Left forelimb (tissue), 1 donor: ENCODE data around the gene PID1.

Experiments used
- DNase-seq: peaks from one replicate; pipeline ENCODE4 v3.0.0-alpha.2; 2018; ENCODE audit warnings: low spot score

PID1 gene

DNA sequence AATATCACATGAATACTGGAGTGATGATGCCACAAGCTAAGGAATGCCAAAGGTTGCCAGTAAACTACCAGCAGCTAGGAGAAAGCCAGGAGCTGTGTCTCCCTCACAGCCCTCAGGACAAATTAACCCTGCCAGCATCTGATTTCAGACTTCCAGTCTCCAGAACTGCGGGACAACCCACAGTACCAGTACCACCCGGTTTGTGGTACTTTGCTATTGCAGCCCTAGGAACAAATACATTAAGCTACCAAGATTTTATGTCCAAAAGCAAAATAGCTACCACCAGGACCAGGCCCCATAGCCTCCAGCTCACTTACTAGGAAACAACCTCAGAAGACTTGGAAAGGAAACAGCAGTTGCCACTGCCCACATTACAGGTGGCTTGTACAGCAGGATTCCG, 10.0 kb downstream of the PID1 start:
- no peak for DNase-seq

DNA sequence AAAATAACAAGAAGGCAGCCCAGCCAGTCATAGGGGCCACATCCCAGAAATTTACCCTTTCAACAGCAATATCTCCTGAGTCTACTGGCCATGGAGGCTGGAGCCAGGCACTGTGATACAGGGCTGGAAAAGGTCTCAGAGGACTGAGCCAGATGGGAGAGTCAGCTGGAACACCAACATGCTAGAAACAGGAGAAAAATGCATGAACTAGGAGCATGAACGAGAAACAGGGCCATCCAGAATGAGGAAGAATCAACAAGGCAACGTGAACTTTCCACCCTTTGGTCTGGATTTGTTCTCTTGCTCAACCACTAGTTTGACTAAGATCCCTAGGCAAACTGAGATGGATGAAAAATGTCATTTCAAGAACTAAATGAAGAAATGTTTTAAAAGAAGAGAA, 13.1 kb downstream of the PID1 start:
- no peak for DNase-seq

DNA sequence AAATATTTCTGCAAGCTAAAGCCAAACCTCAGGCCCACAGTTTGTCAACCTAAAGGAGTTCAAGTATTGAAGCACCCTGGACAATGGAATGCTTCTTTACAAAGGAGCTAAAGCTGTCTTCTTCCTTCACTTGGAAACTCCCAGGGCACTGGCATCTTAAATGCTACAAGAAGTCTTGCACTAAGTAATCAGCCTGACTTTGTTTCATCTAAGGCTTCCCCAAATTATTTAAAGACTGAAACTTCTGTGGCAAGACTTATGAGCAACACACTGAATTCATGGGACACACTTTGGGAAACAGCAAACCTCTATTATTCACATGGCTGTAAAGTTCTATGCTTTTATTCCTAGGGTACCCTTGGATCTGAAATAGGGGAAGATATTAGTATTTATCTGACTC, 14.7 kb downstream of the PID1 start:
- no peak for DNase-seq

DNA sequence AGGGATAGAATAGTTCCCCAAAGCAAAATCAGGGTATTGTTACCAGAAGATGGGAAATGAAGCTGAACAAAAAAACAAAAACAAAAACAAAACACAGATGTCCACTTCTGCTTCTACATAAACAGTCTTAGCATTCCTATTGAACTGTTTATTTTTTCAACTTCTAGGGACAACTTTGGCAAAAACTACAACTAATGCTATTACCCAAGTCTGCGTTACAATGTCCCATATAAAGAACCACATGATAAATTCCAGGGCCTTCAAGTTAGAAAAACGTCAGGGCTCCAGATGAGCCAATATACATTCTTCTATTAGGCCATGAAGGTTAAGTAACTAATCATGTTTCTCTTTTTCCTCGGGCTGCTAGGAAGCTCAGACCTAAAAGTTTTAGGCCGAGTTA, 16.9 kb downstream of the PID1 start:
- DNase-seq = no peak

DNA sequence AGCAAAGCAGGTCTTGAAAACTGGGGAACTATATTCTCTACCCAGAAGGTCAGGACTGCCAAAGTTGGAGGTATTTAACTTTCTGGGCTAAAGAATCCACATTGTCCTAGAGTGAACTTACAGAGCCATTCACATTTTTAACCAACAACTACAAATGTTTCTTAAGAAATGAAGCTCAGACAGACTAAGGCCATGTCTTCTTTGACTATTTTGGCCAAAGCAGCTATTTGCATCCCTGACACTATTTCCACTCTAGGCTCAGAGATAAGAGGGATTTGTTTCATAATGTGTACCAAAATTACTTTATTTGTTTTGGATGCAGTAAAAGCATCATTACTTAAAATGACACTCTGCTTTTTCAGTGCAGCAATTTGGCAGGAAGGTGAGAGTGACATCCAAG, 18.1 kb downstream of the PID1 start:
- DNase-seq = no peak

DNA sequence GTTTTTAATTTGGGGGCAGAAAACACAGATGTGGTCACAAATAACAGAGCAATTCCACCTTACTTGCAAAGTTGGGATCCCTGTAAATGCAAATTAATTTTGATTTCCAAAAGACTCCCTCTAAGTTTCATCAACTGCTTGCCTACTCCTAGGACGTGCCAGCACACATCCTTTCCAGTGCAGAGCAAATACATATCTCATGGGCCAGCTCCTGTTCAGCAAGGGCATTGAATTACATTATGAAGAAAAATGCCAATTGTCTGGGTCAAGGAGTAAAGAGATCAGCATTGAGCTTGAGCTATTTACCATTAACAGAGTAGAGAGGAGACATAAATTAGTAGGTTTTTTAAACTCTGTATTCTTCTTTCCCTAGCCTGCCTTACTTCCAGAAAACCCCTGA, 18.8 kb downstream of the PID1 start:
- no peak for DNase-seq

DNA sequence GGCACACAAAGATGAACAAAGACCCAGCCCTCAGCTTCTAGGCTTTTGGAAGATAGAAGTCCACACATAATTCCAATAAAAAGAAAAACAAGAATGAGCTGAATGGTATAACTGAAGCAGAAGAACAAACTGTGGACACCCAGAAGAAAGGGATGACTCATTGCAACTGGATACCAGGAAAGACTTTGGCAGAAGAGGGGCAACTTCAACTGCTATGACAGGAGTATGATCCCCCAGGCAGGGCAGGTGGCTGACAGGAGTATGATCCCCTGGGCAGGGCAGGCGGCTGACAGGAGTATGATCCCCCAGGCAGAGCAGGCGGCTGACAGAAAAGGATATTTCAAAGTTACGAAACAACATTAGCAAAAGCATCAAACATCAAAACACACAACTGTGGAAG, 21.6 kb downstream of the PID1 start:
- DNase-seq = no peak

DNA sequence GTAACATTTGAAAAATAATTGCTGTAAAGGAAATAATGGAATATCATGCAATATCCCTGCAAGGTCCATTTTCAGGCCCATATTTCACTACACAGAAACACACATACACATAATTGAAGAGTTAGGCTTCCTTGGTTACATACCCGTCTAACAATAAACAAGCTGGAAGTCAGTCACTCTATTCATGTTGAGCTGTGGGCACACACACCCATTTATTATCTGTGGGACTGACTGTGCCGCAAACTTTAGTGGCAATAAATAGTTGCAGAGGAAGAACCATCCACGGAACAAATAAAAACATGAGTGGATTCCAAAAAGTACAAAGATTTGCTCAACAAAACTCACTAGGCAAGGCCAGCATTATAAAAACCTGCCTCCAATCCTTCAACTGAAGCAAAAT, 24.8 kb downstream of the PID1 start:
- DNase-seq = no peak

DNA sequence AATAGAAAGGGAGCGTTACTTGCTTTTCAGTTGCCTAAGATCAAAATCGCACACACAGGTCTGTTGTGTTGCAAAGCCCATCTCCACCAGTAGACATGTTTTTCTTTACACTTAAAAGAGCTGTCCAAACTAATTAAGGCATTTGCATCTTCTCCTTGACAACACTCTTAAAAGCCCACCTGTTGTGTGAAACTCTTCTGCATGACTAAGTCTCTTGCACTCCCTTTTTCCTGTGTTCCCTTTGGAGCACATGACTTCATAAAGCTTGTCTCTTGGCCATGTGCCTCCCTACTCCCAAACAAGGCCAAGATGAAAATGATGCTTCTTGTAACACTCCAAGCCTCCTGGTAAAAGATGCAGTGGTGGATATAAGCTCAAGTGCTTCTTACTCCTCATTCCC, 26.1 kb downstream of the PID1 start:
- no peak for DNase-seq

DNA sequence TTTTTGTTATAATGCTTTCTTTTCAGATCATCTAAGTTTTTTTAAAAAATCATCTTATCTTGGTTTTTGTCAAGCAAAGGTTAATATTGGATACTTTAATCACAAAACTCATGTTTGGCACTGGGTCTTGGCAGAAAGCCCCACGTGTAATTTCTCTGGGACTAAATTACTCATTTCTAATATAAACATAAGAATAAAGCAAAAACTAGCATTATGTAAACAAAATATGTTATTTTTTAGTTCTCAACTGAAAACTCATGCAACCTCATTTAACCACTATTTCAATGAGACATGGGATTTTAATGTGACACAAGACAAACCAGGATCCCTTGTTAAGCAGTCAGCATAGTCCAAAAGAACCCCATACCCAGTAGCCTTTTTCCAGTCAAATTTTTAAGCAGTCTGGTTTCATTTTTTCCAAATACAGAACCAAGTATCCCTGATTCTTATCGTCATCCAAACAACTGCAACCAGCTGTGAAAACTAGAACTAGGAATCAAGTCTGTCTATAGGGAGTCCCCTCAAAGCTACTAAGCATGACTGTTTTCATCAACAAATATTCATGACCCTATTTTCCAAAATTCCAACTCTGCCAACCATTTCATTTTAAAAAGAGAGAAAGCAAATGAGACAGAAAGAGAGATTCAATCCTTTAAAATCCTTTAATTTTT, 27.1 kb downstream of the PID1 start:
- no peak for DNase-seq

DNA sequence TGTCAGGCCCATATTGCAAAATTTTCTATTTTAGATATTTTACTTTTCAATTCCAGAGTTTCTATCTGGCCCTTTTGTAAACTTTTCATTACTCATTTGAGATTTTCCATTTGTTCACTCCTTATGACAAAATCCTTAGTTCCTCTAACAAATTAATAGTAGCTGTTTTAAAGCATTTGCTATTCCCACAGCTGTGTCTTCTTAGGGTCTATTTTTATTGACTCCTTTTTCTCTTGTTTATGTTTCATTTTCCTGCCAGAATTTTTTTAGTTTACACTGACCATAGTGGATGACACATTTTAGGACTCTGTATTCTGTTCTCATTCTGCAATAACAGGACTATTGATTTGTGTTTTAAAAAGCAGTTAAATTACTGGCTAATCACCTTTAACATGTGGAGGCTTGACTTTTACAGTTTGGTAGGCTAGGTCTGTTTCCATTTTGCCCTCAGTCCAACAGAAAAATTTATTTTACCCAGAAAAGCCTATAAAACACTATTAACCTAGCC, 30.0 kb downstream of the PID1 start:
- no peak for DNase-seq

DNA sequence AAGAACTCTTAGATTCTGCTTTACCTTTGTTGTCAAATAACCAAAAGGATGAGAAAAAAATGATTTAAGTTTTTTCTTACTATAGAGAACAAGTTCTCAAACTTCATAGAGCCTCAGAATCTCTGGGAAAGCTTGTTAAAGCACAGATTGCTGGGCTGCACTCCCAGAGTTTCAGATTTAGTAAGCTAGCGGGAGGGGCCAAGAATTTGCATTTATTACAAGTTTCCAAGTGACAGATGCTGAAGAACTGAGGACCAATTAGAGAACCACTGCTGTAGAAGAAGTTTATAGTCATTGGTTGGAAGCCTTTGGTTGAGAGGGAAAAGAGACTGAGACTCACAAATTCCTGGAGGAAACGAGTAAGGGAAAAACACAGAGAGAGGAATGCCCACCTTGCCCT, 32.1 kb downstream of the PID1 start:
- DNase-seq = no peak

DNA sequence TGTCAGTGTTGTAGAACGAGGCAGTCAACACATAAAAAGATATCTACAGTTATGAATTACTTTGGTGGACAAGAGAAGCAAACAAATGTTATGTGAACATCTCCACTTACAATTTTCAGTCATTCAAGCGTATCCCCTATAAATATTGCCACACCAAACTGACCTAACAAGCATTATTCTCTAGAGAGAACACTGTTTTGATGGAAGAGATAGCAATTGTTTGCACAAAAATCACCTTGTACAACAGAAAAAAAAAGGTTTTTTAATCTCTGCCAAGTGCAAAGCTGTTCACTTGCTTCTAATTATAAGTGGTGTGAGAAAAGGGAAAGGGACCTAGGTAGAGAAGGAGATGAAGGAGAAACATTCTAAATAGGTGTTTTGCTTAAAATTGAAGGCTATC, 33.8 kb downstream of the PID1 start:
- no peak for DNase-seq

DNA sequence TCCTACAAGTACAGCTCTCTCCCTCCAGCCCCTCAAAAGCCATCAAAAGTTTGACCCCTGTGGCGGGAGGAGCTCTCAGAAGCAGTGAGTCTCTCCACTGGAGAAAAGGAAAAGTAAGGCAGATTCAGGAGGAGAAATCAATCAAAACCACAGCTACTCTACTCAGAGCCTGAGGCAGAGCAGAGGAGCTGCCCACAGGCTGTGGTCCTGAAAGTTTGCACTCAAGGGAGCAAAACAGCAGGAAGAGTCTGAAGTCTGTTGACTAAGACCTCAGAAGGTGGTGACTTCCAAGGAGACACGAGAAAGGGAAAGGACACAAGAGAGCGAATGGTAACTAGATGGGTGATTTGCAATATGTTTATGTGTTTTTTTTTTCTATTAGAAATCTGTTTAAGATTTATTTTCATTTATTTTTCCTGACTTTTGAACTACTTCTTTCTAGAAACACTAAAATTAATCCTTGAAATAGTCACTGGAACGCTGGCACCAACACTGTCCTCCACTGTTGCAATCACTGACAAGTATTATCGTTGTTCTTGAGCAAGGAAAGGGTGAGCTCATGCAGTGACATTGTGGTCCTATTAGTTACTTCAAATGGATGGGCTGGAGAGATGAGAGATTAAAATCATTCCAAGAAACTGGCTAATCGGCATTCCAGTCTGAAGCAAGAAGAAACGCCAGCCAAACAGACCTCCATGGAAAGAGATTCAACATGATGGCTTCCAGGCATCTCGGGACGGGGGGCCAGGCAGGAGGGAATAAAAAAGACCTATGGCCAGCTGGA, 35.8 kb downstream of the PID1 start:
- DNase-seq = no peak

DNA sequence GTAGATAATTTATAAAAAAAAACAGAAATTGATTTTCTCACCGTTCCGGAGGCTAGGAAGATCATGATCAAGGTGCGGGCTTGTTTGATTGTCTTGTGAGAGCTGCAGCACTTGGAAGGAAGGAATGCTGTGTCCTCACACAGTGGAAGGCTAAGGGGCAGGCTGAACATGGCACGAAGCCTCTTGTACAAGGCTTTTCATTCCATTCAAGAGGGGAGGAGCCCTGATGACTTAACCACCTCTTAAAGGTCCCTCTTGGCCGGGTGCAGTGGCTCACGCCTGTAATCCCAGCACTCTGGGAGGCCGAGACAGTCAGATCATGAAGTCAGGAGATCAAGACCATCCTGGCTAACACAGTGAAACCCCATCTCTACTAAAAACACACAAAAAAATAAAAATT, 39.2 kb downstream of the PID1 start:
- DNase-seq = no peak

DNA sequence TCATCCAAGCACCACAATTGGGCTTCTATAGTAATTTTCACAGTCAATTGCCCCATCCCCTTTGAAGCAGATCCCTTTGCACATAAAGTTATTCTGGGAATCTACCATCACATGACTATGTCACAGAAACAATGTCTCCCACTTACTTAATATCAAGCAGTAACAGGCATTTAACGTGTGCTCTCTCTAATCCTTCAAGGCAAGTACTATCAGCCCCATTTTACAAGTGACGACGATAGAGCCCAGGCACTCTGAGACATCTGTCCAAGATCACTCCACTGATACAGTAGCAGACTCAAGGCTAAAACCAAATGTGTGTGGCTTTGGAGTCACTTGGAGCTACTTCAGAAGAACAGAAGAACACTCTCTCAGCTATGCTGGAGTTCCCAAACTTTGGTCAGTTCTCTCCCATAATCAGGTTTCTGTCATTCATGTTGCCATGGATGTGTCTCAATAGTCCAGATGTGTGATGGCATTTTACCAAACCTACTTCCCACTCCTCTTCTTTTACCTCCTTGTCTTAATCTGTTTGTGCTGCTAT, 39.7 kb downstream of the PID1 start:
- no peak for DNase-seq

DNA sequence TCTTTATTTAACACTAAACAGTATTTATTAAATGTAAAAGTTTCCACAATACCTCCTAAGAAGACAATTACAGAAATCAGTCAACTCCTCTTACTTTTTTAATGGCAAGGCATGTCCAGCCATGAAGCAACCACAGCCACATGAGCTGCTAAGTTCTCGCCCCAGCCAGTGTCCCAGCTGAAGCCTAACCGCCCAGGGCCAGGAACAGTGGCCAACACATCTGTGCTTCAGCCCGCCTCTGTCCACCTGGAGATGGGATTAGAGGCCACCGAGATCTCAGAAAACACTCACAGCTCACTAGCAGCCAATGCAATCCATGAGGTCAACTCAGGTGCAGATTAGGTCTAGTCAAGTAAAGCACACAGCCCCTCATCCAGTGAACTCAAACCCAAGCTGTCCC, 40.2 kb downstream of the PID1 start:
- DNase-seq = no peak

DNA sequence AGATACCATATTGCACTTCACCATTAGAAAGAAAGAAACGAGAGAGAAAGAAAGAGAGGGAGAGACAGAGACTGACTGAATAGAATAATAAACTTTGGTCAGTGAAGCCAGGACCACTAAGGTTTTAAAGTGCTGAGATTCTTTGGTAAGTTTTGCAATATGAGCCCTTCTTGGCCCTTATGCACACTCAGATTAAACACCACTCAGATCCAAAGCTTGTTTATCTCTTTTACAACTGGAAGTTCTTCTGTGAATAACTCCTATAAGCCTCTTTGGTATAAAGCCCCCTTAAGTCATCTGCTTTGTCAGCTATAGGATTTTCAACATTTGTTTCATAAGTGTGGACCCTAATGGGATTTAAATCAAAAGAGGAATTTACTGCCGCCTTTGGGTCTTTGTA, 40.8 kb downstream of the PID1 start:
- DNase-seq = no peak

DNA sequence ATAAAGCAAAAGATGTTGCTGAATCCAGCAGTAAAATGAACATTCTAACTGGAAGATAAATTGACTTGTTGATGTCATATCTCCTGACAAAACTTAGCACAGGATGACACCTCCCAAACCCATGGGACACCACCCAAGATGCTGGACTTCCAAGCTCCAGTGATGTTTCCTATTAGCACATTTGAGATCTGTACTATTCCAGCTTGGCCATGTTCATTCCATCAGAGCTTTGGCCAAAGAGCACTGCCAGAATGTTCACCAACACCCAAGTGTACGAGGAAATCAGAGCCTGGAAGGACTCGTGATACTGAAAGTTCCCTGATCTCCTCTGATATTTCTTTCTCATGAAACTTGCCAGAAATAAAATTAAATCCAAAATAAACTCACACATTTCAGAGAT, 44.7 kb downstream of the PID1 start:
- no peak for DNase-seq

DNA sequence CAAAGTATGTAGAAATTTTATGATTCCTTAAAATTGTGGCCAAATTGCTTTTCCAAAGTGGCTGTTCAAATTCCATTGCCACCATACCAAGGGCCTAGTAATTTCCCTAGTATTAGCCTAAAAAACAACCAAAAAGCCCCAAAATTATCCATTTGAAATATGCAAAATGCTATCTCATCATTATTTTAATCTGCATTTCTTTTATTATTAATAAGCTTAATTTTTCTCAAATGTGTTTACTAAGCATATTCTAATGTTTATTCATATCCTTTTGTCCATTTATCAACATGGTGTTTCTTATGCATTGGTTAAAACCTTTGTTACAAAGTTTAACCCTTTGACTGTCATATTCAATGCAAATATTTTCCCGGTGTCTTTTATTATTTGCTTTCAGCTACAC, 48.0 kb downstream of the PID1 start:
- no peak for DNase-seq

DNA sequence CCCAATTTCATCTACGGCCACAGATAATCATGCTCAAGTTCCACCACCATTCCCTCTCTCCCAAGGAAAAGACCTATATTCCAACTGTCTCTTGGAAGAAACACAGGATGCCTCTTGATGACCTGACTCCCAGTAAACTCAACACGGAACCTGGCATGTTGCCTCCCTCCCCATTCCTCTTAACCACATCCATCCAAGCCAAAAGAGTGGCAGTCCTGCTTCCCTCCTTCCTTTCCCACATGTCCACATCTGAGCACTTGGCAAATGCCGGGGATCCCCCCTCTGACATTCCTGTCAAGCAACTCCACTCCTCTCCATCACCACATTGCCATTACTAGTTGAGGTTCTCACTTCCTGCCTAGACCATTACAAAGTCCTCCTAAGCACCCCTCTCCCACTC, 49.4 kb downstream of the PID1 start:
- no peak for DNase-seq

DNA sequence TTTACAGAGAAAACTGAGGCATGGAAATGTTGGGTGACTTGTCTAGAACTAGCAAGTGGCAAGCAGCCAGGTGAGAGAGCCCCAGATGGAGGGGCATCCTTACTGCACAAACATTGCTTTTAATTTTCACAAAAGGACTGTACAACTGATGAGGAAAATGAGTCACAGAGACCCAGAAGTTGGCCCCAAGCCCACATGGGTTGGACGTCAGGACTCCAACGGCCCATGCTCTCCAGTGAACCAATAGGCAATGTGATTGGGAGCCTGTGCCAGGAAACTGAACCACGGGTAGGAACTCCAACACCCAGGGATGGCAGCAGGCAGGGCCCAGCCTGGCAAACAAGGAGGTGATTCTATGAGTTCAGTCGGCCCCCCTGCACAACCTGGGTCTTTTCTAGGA, 50.8 kb downstream of the PID1 start:
- no peak for DNase-seq

DNA sequence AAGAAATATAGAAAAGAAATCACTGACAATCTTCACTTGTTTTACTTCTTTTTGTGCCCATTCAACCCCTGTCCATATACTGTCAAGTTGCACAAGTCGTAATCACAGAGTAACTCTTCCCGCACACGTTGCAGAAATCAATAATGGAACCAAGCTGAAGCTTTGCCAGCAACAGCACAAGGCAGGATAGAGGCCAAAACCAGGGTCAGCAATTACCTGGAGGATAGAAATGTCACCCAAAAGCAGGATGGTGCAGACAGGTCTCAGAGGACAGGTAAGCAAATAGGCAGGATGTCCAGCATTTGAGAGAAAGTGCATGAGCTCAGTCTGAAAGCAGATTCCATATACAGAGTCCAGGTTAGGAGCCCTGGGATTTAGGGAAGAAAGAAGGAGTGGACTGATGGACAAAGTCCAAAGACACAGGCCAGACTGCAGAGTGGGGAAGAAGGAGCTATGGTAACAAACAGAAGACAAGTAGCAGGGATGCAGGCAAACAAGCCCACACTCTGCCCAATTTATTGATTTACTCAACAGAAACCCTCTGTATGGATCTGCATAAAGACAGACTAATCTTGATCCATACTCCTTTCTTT, 52.7 kb downstream of the PID1 start:
- DNase-seq = no peak
